H4 (cell line): ENCODE results near the gene PDZRN4. TPM values are rescaled to one million over a fixed set of nuclear protein-coding genes. Genes with fewer than 3 reads are reported as not detected.
"Not testable (repeated sequence)": the region's sequence is repeated elsewhere in the genome, so short reads cannot be mapped to it uniquely, and the experiment has no call there.

ENCODE experiments used
- DNase-seq: peaks from one replicate; pipeline ENCODE4 v3.0.0-alpha.2; 2015; ENCODE audit warnings: low spot score
- total RNA-seq: library from RNA; depleted of rRNA; stranded (reverse); fragments of >200 nt; shearing (Covaris generic); gene quantifications from 2 replicates; pipeline ENCODE4 v1.2.3, GENCODE V29; 2014

Gene PDZRN4
- total RNA-seq, 1 experiment from 2014 or later, result not detected

- not testable (repeated sequence) for DNase-seq
Measured at GRCh38 chr12:41280341-41281095, 92.4 kb downstream of the PDZRN4 start.

- not testable (repeated sequence) for DNase-seq
Measured at GRCh38 chr12:41285470-41285869, 97.3 kb downstream of the PDZRN4 start.

- peak; percentile 8 for DNase-seq
Measured at GRCh38 chr12:41286426-41286825, 98.3 kb downstream of the PDZRN4 start.

DNA sequence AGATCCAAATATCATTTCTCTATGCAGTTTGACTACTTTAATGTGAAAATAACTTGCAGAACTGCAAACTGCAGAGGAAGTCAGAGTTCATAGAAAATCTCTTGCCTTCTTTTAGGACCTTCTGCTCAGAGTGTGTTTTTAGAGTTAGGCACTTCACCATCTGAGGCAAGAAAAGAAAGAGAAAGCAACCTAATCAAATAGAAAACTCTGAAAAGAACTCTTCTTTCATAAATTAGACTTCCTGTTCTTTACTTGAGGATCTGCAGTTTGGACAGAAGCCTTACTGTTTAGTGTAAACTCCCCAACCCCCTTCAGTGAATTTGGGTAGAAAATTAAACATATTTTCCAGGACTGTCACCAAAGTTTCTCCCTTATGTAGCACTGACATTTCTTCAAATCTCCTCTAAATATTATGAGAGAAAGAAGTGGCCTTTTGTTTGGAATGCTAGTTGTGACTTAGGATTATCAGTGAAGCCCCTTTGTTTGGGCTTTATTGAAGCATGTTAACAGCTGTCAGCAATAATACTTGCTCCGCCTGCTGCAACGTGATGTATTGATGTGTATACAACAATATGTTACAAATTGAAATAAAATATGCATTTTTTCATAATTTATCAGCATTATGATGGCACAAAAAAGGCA is 99.5 kb downstream of the PDZRN4 start:
- no peak for DNase-seq

- no peak for DNase-seq
Measured at GRCh38 chr12:41288142-41288811, 100.2 kb downstream of the PDZRN4 start.

- DNase-seq, result no peak
Measured at GRCh38 chr12:41289501-41289900, 101.4 kb downstream of the PDZRN4 start.

DNA sequence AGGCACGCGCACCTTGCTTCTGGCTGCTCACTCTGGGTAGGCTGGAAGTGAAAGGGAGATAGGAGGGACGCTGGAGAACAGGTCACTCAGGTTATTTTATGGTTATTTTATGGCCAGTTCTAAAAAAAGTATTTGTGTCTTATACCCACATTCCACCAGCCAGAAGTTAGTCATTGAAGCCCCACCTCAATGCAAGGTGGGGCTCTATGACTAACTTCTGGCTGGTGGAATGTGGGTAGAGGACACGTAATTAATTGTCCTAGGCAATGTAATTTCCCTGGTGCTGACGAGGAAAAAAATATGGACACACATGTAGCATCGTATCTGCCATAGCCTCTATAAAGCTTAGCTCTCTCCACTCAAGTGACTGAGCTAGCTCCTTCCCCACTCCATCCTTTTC is 104.9 kb downstream of the PDZRN4 start:
- no peak for DNase-seq

DNA sequence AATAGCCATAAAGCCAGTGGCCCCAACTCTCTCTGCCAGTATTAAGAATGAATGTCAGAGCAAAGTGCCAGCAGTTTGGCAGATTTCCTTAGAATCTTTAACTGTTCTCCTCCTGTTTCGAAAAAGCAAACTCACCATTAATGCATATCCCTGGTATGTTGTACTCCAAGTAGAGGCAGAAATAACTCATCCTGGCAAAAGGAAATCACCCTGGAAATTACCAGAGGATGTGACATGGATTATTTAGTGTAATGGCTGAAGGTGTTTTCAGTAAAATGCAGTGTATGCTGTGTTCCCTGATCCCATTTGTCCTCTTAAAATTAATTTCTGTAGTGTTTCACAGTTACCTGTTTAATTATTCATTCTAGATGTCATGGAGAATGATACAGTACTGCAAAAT is 105.3 kb downstream of the PDZRN4 start:
- DNase-seq, result no peak

GRCh38 chr12:41302979-41303403 is 114.9 kb downstream of the PDZRN4 start:
- DNase-seq, result no peak

- no peak for DNase-seq
Measured at GRCh38 chr12:41304526-41304925, 116.4 kb downstream of the PDZRN4 start.

- no peak for DNase-seq
Measured at GRCh38 chr12:41310367-41310766, 122.2 kb downstream of the PDZRN4 start.

DNA sequence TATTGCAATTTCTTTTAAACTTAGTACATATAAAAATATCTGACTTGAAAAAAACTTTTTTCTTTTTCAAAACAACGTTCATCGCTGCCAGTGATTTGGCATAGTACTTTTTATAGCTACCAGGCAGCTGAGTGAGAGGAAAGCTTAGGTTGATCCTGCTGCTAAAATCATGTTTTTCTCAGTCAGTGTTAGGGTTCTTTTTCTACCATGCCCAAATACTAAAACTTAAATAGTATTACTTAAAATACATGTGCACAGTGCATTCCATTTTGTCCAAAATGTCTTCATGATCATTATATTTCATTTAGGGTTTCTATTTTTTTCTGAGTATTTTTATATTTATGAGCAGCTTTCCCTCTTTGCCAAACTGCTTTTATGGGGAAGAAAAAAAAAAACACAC is 123.8 kb downstream of the PDZRN4 start:
- no peak for DNase-seq

DNA sequence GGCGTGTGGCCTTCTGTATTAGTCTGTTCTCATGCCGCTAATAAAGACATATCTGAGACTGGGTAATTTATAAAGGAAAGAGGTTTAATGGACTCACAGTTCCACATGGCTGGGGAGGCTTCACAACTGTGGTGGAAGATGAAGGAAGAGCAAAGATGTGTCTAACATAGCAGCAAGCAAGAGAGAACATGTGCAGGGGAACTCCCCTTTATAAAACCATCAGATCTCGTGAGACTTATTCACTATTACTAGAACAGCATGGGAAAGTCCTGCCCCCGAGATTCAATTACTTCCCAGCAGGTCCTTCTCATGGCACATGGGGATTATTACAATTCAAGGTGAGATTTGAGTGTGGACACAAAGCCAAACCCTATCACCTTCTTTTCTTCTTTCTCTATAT is 124.3 kb downstream of the PDZRN4 start:
- DNase-seq, result not testable (repeated sequence)

- DNase-seq, result no peak
Measured at GRCh38 chr12:41325336-41325735, 137.2 kb downstream of the PDZRN4 start.

GRCh38 chr12:41327096-41327895 is 139.2 kb downstream of the PDZRN4 start:
- no peak for DNase-seq

GRCh38 chr12:41333974-41334373 is 145.9 kb downstream of the PDZRN4 start:
- DNase-seq, result no peak

DNA sequence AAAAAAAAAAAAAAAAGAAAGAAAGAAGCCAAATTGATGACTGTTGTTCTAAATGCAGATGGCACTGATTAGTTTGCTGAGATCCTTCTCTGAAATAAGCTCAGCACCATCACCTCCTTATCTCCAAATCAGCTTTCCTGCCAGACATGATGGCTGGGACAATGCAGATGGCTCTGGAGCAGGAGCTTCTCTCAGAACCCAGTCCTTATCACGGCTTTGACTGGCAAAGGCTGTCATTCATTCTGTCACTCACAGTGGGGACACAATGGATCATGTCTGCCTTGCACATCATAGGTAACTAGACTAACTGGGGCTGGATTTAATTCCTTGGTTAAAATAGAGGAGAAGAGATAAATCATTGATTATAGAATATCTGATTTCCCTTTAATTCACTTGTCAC is 146.3 kb downstream of the PDZRN4 start:
- DNase-seq, result no peak

DNA sequence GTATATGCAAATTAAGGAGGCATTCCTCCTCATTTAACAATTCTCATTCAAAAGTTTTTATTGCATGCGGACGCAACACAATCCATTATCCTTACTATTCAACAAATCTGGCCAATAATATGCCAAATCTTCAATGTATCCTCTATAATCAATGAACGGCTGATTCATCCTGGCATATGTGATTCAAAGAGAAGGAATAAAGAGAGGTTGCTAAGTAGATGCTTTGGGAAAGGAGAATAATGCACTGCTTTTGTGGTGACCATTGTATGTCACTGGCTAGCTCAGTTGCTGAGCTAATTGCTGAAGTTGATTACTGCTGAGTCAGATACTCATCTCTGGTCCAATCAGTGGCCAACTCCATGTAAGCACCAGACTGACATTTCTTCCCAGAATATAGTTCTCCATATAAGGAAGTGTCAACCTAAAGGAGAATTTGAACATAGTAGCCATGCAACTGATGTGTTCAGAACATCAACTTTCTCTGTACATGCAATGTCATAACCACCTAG is 148.0 kb downstream of the PDZRN4 start:
- no peak for DNase-seq

- DNase-seq, result no peak
Measured at GRCh38 chr12:41339784-41340183, 151.7 kb downstream of the PDZRN4 start.

DNA sequence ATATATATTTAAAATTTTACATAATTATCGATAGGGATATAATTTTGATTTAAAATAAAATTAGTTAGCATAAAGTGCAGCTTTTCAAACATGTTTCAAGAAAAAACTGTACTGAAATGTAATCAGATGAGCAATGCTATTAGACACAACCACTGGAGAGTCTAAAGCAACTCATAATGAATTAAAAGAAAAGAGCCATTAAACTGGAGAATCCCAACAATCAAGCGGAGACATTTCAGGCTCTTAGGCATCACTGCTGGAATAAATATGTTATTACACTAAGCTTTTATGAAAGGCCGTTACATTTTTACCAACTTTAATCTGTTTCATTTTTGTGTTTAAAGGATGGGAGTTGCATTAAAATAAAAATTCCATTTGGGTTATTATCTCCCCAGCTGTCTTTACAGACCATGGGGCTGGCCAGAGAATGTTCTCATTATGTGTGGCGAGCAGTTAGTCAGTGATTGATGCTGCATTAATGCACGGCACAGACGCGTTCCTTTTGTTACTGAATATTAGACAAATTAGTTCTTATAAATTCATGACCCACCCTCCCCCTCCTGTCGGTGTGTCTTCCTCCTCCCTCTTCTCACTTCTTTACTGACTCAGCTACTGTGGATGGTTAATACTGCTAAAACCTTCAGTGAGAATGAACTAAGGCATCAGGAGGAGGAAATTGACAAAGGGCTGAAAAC is 156.8 kb downstream of the PDZRN4 start:
- no peak for DNase-seq

- DNase-seq, result no peak
Measured at GRCh38 chr12:41348198-41348597, 160.1 kb downstream of the PDZRN4 start.
